Hematopoietic multipotent progenitor cell treated with erythropoietin and hydrocortisone succinate and interleukin-3 and kit ligand, for 8 days (in vitro differentiated cells): ENCODE measurements around the gene CACNB3.
"Not testable (repeated sequence)": the region's sequence is repeated elsewhere in the genome, so short reads cannot be mapped to it uniquely, and the experiment has no call there.

Experiments used
- DNase-seq: peaks from one replicate; pipeline ENCODE4 v3.0.0-alpha.2; 2015

CACNB3 gene

DNA sequence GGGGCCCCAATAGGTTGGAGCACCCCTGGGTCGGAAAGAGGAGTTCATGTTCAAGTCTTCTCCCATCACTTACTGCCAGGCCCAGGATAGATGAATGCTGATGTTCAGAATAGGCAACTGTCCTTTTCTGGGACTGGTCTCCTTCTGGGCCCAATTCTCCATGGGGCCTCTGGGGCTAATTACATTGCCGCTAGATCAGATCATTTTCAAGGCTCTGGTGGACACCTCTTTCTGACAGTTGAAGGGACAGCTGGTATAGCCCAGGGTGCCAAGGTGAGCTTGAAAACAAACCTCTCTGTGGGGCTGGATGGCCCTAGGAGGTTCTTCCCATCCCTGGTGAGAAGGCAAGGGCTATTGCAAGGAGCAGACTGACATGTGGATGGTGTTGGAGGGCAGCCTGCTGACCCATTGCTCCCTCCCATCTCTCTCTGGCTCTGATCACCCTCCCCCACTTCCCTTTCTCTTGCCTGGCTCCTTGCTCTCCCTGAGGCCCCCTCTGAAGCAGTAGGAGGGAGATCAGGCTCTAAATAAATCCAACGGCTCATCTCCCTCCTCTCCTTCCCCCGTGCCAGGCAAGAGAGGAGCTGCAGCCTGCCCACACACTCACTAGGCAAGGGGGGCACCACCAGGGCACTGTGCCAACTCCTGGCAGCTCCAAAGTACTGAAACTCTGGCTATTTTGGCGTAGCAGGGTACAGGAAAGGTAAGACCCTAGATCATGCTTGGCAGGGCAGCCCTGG lies 1.9 kb downstream of the CACNB3 start:
- DNase-seq: no peak

DNA sequence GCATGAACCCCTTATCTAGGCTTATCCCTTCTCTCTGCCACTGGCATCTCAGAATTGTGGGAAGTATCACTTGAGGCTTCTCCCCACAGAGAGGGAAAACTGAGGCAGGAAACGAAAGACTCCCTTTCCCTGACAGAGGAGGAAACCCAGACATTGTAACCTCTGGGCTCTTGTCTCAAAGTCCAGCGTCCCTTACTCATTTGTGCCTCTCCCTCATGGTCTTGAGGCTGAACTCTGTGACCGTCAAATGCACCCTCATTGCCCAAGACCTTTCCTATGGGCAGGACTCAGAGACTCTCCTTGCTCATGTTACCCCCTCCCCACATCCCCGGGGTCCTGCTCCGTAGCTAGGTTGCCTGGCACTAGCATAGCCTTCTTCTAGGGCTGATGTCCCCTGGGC lies 3.8 kb downstream of the CACNB3 start:
- DNase-seq: no peak

DNA sequence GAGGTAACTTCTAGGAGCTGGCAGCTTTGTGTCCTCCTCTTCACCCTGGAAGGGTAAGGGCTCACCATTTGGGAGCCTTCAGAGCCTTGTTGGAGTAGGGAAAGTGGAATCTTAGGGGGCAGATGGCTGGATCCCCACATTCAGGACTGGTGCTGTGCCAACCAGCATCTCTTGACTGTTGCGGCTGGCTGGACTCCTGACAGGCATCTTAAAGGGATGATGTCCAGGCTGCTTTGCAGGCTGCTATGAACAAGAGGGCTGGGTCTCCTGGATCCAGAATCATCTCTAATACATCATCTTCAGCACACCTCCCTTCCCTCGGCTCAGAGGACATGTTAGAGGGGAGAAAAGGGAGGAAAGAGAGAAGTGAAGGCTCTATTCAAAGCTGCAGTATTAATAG lies 4.4 kb downstream of the CACNB3 start:
- no peak for DNase-seq

DNA sequence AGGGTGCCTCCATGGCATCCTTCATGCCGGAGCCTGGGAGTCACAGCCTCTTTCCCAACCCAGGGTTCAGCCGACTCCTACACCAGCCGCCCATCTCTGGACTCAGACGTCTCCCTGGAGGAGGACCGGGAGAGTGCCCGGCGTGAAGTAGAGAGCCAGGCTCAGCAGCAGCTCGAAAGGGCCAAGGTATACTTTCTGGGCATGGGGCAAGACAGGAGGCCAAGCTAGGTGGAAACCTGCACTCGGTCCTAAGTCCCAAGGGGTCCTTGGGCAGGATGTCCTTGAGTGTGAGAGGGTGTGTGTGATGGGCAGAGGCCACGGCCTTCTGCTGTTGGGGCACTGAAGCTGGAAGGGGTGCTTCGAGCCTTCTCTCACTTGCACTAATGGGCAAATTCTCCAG lies 5.0 kb downstream of the CACNB3 start:
- no peak for DNase-seq

DNA sequence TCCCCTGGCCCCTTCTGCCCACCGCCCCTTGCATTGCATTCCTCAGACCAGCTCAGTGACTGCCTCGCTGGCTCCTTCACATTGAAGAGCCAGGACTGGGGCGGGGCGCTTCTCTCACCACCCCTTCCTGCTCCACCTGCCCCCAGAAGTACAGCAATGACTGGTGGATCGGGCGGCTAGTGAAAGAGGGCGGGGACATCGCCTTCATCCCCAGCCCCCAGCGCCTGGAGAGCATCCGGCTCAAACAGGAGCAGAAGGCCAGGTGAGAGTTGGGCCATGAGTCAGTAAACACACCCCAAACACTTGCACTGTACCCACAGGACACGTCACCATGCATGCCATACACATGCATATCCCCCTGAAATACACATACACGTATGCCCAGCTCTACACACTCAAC lies 5.8 kb downstream of the CACNB3 start:
- DNase-seq: no peak

DNA sequence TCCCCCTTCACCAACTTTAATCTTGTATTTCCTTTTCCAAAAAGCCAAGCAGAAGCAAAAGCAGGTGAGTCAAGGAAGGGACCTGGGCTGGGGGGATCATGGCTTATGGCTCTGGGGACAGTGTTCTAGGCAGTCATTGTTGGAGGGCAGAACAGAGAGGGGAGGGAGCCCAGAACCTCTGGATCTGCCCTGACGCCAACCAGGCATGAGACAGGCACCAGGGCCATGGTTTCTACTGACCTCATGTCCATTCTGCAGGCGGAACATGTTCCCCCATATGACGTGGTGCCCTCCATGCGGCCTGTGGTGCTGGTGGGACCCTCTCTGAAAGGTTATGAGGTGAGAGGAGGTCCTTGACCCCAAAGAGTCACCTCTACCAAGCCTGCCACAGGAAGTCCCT lies 6.6 kb downstream of the CACNB3 start:
- DNase-seq: no peak

DNA sequence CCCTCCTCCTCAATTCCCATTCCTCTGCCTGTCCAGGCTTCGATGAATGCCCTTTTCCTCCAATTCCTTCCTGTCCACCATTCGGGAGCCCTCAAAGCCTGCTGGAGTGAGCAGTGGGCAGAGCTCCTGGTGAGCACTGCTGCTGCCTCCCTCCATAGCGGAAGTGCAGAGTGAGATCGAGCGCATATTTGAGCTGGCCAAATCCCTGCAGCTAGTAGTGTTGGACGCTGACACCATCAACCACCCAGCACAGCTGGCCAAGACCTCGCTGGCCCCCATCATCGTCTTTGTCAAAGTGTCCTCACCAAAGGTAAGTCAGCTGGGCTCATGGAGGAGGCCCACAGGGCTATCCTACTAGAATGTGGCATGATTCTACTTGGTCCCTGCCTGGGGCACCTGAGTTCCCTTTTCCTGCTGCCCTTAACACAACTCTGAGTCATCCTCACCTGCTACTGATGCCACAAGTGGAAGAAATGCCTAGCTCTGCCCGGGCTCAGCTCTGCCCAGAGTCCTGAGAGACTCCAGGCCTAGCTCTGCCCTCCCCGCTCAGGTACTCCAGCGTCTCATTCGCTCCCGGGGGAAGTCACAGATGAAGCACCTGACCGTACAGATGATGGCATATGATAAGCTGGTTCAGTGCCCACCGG lies 8.0 kb downstream of the CACNB3 start:
- DNase-seq: no peak

DNA sequence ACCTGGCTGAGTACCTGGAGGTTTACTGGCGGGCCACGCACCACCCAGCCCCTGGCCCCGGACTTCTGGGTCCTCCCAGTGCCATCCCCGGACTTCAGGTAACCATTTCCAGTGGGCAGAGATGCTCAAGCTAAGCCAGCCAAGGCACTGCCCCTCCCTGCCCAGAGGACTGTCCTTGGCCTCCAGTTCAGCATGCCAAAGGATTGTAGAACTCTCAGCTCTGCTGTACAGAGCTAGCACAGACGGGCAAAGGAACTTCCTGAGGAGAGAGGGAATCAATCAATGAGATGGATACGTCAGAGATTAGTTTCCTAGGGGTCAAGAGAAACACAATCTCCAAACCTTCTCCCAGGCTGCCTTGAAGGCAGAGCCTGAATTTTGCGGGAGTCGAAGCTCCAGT lies 8.7 kb downstream of the CACNB3 start:
- no peak for DNase-seq

DNA sequence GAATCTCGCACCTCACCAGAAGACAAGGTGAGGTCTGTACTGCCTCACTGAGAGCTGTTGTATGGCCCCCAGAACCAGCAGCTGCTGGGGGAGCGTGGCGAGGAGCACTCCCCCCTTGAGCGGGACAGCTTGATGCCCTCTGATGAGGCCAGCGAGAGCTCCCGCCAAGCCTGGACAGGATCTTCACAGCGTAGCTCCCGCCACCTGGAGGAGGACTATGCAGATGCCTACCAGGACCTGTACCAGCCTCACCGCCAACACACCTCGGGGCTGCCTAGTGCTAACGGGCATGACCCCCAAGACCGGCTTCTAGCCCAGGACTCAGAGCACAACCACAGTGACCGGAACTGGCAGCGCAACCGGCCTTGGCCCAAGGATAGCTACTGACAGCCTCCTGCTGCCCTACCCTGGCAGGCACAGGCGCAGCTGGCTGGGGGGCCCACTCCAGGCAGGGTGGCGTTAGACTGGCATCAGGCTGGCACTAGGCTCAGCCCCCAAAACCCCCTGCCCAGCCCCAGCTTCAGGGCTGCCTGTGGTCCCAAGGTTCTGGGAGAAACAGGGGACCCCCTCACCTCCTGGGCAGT lies 9.3 kb downstream of the CACNB3 start:
- no peak for DNase-seq

DNA sequence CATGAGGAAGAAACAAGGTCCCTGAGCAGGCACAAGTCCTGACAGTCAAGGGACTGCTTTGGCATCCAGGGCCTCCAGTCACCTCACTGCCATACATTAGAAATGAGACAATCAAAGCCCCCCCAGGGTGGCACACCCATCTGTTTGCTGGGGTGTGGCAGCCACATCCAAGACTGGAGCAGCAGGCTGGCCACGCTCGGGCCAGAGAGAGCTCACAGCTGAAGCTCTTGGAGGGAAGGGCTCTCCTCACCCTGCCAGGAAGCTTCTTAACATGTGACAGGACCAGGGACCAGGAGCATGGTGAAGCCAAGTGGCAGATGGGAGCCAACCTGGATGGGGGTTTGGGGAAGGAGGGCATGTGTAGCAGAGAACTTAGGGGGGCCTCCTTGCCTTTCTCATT lies 10.0 kb downstream of the CACNB3 start:
- DNase-seq: no peak

DNA sequence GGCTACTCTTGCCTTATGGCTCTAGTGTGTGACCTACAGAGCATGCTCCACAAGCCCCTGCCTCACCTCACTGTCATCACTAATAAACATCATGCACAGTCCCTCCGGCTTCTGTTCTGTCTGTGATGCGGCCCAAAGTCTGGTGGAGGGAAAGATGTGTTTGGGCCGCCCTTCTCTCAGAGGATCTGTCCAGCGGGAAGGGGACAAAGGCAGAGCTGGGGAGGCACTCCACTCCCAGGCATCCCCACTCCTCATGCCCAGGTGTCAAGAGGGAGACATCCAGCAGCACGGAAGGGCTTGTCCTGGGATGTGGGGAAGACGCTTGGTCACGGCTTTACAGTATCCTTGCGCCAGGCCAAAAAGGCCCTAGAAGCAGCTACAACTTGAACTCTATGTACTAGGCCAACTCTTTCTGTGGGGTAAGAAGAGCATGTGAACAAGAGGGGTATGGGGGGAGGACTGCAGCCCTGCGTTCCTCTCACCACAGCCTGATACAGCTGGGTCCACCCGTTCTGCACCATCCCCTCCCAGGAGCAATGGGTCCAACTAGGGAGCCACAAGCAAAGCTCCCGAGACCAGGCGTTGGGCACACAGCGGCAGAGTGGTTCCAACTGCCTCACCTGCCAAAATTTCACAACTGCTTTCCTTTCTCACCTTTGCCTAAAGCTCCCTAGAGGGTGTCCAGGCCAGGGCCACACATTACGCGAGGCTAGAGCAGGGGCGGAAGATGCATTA lies 10.7 kb downstream of the CACNB3 start:
- DNase-seq: no peak

DNA sequence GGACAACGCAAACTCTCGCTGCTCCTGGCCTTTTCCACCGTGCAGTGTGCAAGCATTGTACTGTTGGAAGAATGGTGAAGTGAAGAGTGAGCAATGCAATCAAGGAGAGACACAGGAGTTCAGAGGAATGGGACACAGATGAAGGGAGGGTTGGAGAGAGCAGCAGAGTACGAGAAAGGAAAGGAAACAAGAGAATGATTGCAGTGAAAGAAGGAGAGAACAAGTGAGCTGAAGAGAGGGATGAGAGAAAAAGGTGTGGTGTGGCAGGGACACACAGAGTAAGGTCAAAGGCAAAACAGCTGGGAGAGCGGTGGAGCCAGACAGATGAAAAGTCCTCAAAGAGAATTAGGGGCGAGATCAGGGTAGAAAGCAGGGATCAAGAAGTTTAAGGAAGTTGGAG lies 13.0 kb downstream of the CACNB3 start:
- no peak for DNase-seq

DNA sequence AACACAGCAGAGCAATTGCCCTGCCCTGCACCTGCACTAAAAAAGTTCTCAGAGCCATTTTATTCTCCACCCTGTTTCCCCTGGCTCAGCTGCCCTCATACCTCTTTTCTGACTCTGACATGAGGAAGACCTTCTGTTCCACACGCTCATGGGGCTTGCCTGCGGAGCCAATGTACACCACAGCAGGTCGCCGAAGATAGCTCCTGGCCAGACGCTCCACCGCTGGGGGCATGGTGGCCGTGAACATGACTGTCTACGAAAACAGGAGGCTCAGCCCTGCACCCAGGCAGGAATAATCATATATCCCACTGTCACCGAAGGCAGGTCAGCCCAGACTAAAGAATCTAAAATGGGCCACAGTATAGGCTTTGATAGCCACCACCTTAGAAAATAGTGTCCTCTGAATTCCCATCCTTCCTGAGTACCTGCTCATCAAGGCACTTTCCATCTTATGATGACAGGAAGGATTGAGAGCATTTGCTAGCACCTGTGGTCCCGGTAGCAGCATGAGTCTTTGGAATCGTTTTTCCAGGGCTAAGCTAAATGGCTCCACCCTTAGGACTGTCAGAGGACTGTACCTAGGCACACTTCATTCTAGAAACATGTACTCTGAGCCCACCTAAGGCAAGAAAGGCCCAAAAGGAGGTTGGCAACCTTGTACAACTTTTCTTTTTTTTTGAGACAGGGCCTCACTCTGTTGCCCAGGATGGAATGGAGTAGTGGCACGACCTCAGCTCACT lies 14.2 kb downstream of the CACNB3 start:
- DNase-seq: no peak

DNA sequence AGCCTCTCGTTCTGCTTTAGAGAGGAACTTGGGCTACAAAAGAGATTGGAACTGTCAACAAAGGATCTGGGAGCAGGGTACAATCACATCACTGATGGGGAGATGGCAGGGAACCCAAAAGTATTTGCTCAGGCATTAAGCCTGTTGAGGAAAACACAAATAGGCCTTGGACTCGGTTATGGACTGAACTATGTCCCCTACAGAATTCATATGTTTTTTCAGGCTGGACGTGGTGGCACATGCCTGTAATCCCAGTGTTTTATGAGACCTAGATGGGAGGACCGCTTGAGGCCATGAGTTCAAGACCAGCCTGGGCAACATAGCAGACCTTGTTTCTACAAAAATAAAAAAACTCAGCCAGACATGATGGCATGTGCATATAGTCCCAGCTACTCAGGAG lies 19.8 kb downstream of the CACNB3 start:
- DNase-seq: no peak

DNA sequence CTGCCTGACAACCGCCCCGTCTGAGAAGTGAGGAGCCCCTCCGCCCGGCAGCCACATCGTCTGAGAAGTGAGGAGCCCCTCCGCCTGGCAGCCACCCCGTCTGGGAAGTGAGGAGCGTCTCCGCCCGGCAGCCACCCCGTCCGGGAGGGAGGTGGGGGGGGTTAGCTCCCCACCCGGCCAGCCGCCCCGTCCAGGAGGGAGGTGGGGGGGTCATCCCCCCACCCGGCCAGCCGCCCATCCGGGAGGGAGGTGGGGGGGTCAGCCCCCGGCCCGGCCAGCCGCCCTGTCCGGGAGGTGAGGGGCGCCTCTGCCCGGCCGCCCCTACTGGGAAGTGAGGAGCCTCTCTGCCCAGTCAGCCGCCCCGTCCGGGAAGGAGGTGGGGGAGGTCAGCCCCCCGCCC lies 23.7 kb downstream of the CACNB3 start:
- DNase-seq: not testable (repeated sequence)

DNA sequence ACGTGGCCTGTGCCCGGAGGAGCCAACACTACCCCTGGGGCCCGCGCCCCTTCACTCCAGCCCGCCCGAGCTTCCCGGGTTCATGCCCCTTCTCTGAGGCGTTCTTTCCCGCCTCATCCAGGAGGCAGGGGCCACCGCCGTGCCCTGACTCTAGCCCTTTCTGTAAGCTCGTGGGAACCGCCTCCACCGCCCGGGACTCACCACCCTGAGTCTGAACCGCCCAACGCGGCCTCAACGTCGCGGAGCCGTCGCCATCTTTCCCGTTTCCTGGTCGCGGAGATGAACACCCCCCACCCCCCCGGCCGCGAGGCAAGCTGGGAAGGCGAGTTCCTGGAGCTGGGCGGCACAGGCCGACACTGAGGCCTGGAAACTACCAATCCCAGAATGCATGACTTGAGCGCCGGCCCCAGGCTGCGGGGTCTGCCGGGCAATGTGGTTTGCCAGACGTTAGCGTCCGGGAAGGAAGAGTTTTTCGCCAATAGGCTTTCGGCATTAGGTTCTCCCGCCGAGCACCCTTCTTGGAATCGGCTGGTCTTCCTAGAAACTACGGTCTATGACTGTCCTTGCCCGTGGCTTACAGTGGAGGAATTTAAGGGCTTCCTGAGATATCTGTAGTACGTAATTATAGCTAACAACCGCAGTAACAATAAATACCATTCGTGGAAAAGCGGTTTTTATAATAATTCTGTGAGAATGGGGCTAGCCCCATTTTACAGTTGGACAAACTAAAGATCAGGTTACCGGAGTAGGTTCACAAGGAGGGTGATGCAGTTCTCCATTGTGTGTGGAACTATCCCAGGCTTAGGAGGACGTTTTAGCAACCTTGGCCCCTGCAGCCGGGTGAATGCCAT lies 33.8 kb downstream of the CACNB3 start, which contains the start of gene DDX23:
Gene DDX23, minus strand, starts transcription at position 281 of the 851 bp plus-strand sequence. CDS start 6,381 bp downstream, outside the sequence.
- peak; percentile 99 for DNase-seq

DNA sequence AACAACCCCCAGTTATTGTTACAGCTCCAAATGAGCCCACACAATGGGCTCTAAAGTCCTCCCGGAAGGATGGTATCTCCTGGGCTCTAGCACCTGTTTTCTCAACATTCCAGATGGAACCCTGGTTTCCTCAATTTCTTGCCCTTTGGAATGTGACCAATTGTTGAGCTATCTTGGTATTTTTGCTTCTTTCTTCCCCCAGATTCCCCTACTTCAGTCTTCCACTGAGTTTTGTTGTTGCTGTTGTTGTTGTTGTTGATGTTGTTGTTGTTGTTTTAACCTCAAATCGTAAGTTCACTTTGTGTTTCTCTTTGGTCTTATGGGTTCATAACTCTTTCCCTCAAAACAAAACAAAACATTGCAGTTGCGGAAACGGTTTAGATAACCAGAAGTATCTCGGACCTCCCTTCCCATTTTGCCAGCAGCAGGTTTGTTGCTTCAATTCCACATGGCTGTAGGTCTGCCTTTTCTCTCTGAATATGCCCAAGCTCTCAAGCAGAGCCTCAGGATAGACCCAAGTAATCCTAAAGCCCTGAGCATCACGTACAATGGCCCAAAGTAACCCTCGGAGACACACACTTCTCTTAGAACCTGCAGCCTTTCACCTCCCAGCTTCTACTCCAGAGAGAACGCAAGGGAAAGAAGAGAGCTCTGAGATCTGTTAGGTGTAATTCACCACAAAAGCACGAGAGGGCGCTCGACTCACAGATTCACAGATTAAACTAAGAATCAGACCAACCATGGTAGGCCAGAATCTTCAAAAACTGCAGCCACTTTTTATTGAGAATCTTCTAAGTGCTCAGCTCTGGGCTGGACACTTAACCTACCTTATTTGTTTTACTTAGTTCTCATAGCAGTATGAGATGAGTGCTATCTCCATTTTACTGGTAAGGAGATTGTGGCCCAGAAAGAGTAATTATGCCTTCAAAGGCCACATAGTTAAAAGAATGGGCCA lies 34.7 kb downstream of the CACNB3 start:
- DNase-seq: peak; percentile 97

DNA sequence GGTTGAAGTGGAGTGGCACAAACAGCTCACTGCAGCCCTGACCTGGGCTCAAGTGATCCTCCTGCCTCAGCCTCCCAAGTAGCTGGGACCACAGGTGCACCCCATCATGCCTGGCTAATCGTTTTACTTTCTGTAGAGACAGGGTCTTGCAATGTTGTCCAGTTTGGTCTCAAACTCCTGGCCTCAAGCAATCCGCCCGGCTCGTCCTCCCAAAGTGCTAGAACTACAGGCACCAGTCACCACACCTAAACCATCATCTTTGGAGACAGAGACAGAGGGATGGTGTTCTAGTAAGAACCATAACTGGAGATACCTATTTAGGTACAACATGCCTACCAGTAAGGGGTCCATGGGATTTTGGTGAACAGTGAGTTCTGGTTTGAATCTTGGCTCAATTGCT lies 36.2 kb downstream of the CACNB3 start:
- DNase-seq: no peak

DNA sequence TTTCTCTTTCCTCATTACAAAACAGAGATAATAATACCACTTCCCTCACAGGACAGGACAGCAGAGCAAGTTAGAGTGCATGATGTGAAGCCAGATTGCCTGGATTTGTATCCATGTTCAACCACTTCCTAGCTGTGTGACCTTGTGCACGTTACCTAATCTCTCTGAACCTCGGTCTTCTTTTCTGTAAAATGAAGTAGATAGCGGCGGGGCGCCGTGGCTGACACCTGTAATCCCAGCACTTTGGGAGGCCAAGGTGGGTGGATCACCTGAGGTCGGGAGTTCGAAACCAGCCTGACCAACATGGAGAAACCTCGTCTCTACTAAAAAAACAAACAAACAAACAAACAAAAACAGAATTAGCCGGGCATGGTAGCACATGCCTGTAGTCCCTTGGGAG lies 36.6 kb downstream of the CACNB3 start:
- not testable (repeated sequence) for DNase-seq

DNA sequence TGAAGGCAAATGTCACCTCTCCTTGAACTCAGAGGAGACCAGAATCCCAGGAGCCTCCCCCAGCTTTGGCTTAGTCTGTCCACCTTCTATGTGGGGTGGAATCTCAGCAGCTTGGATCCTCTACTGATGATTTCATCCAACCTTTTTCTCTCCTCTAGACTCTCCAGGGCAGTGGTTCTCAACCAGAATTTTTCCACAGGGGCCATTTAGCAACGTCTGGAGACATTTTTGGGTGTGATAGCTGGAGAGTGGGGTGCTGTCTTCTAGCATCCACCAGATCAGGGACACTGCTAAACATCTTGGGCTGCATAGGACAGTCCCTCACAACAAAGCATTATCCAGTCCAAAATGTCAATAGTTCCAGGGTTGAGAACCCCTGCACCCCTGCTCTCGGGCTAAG lies 38.1 kb downstream of the CACNB3 start:
- no peak for DNase-seq
